GM21526 (cell line): Measurements from ENCODE around the gene ZNF337.
"Not testable (repeated sequence)": the region's sequence is repeated elsewhere in the genome, so short reads cannot be mapped to it uniquely, and the experiment has no call there.

Experiments
- ATAC-seq: cut with Tn5 transposase; IDR thresholded peaks from one replicate; pipeline ENCODE4 v1.9.1; 2021; ENCODE audit warnings: moderate library complexity; ENCODE audit not compliant: unreplicated experiment, low FRiP score

ZNF337 gene

GRCh38 chr20:25695532-25696370, 902 bp downstream of the ZNF337 start:
- ATAC-seq, result no peak

- ATAC-seq, result no peak
Observed at GRCh38 chr20:25692499-25692898, 4.2 kb downstream of the ZNF337 start.

GRCh38 chr20:25690427-25690826, 6.2 kb downstream of the ZNF337 start:
- no peak for ATAC-seq

- ATAC-seq, result peak; percentile 25
Observed at GRCh38 chr20:25686081-25687067, 10.3 kb downstream of the ZNF337 start.

- peak; percentile 52 for ATAC-seq
Observed at GRCh38 chr20:25685276-25686080, 11.2 kb downstream of the ZNF337 start.

- not testable (repeated sequence) for ATAC-seq
Observed at GRCh38 chr20:25683826-25684225, 12.8 kb downstream of the ZNF337 start.

GRCh38 chr20:25683050-25683449, 13.6 kb downstream of the ZNF337 start:
- ATAC-seq, result no peak

GRCh38 chr20:25676164-25676809, 20.4 kb downstream of the ZNF337 start:
- ATAC-seq, result no peak

GRCh38 chr20:25675161-25675560, 21.5 kb downstream of the ZNF337 start:
- ATAC-seq, result no peak

- no peak for ATAC-seq
Observed at GRCh38 chr20:25672659-25673235, 23.9 kb downstream of the ZNF337 start.

- ATAC-seq, result no peak
Observed at GRCh38 chr20:25669826-25670422, 26.7 kb downstream of the ZNF337 start.

GRCh38 chr20:25668446-25668845, 28.2 kb downstream of the ZNF337 start:
- no peak for ATAC-seq

- ATAC-seq, result no peak
Observed at GRCh38 chr20:25659999-25660398, 36.7 kb downstream of the ZNF337 start.

GRCh38 chr20:25654487-25654886, 42.2 kb downstream of the ZNF337 start:
- ATAC-seq, result no peak

GRCh38 chr20:25652866-25653265, 43.8 kb downstream of the ZNF337 start:
- not testable (repeated sequence) for ATAC-seq

- ATAC-seq, result no peak
Observed at GRCh38 chr20:25644814-25645213, 51.8 kb downstream of the ZNF337 start.

- no peak for ATAC-seq
Observed at GRCh38 chr20:25643716-25644115, 52.9 kb downstream of the ZNF337 start.

- no peak for ATAC-seq
Observed at GRCh38 chr20:25637247-25637646, 59.4 kb downstream of the ZNF337 start.
